ENCODE data around the gene PPP6R2. TPM values are rescaled to one million over a fixed set of nuclear protein-coding genes. Genes with fewer than 3 reads are reported as not detected.
"Not testable (repeated sequence)": the region's sequence is repeated elsewhere in the genome, so short reads cannot be mapped to it uniquely, and the experiment has no call there.

The PPP6R2 gene
- total RNA-seq, 1 experiment from 2014 or later: 49.2 TPM

- BruUV-seq (replicated peaks): no TSS peak
- ChIA-PET POLR2A (ENCODE audit: unreplicated experiment) (no interaction called here), CTCF (no interaction called here)
- no peak for TF ChIP-seq CTCF (conservative IDR thresholded peaks at IDR 0.05)
- TF ChIP-seq EZH2 (IDR thresholded peaks at IDR 0.05; ENCODE audit: low read depth): no peak
- no peak overlapping the region for H3K27ac ChIP-seq
- H3K9me2 ChIP-seq (ENCODE audit: insufficient read depth): no peaks in the 10 kb centered on the region
- no peak overlapping the region for H3K4me3 ChIP-seq
- peaks cover 34% of the 10 kb centered on the region for H3F3A ChIP-seq (ENCODE audit: insufficient read depth, low read depth)
- H3K79me2 ChIP-seq (ENCODE audit: low read depth): no peaks in the 10 kb centered on the region
- no peaks in the 10 kb centered on the region for H3K27me3 ChIP-seq (ENCODE audit: insufficient read depth, low read depth)
- H3K9me3 ChIP-seq (ENCODE audit: insufficient read depth, low read depth): no peaks in the 10 kb centered on the region
- DNase-seq: no peak
- peaks cover 5% of the 10 kb centered on the region; the same call in 1 of the 2 replicates for H3K4me1 ChIP-seq (replicated peaks; ENCODE audit: insufficient read depth)
- H4K20me1 ChIP-seq (ENCODE audit: insufficient read depth): peaks cover 38% of the 10 kb centered on the region
- H2AFZ ChIP-seq: no peak overlapping the region
- H3K4me2 ChIP-seq: no peak overlapping the region
- intact Hi-C loops (cut with micrococcal nuclease; ENCODE audit: unreplicated experiment): no loop called here
- peaks cover 10% of the 10 kb centered on the region; the same call in 1 of the 2 replicates for H3K36me3 ChIP-seq (ENCODE audit: low read depth)
These were observed 53.7 kb downstream of the PPP6R2 start for GRCh38 chr22:50396751-50397370.

GRCh38 chr22:50397371-50398060, 54.4 kb downstream of the PPP6R2 start:
- BruUV-seq (replicated peaks); H2AFZ ChIP-seq; H3K27ac ChIP-seq; intact Hi-C loops (cut with micrococcal nuclease; ENCODE audit: unreplicated experiment); H3K9me3 ChIP-seq (ENCODE audit: insufficient read depth, low read depth); H3K79me2 ChIP-seq (ENCODE audit: low read depth); H3K4me1 ChIP-seq (replicated peaks; ENCODE audit: insufficient read depth); H3K27me3 ChIP-seq (ENCODE audit: insufficient read depth, low read depth); H3K4me3 ChIP-seq; DNase-seq; POLR2A ChIA-PET (ENCODE audit: unreplicated experiment); H3K9me2 ChIP-seq (ENCODE audit: insufficient read depth); H3K4me2 ChIP-seq; H3K36me3 ChIP-seq (ENCODE audit: low read depth); CTCF ChIA-PET: not testable (repeated sequence)
- peaks cover 33% of the 10 kb centered on the region for H4K20me1 ChIP-seq (ENCODE audit: insufficient read depth)
- peaks cover 34% of the 10 kb centered on the region for H3F3A ChIP-seq (ENCODE audit: insufficient read depth, low read depth)

GRCh38 chr22:50398831-50399648, 55.9 kb downstream of the PPP6R2 start:
- Histone ChIP-seq H3K36me3 (ENCODE audit: low read depth) (peaks cover 6% of the 10 kb centered on the region; the same call in 1 of the 2 replicates), H3K4me3 (no peak overlapping the region), H3K27me3 (ENCODE audit: insufficient read depth, low read depth) (no peaks in the 10 kb centered on the region), H4K20me1 (ENCODE audit: insufficient read depth) (peaks cover 39% of the 10 kb centered on the region), H3F3A (ENCODE audit: insufficient read depth, low read depth) (peaks cover 34% of the 10 kb centered on the region), H3K4me1 (replicated peaks; ENCODE audit: insufficient read depth) (peaks cover 5% of the 10 kb centered on the region; the same call in 1 of the 2 replicates), H3K9me2 (ENCODE audit: insufficient read depth) (no peaks in the 10 kb centered on the region), H3K79me2 (ENCODE audit: low read depth) (peaks cover 9% of the 10 kb centered on the region), H3K9me3 (ENCODE audit: insufficient read depth, low read depth) (no peaks in the 10 kb centered on the region), H3K27ac (no peak overlapping the region), H3K4me2 (no peak overlapping the region), H2AFZ (no peak overlapping the region)
- POLR2A ChIA-PET (ENCODE audit: unreplicated experiment): no interaction called here
- intact Hi-C loops (cut with micrococcal nuclease; ENCODE audit: unreplicated experiment): no loop called here
- CTCF ChIA-PET: no interaction called here
- peak; percentile 18 to 61 for DNase-seq
- TF ChIP-seq CTCF (conservative IDR thresholded peaks at IDR 0.05) (no peak), EZH2 (IDR thresholded peaks at IDR 0.05; ENCODE audit: low read depth) (no peak)
- no TSS peak for BruUV-seq (replicated peaks)
